Endodermal cell (in vitro differentiated cells): Measurements from ENCODE around the gene N4BP2. TPM values are rescaled to one million over a fixed set of nuclear protein-coding genes. Genes with fewer than 3 reads are reported as not detected.

Source experiments
- DNase-seq: peaks from one replicate; pipeline ENCODE4 v3.0.0-alpha.2; 2017
- H3K27ac ChIP-seq: 2 replicates; pipeline ENCODE4 v1.5.1; 2013; ENCODE audit warnings: mild to moderate bottlenecking, low read depth, low read length, moderate library complexity
- H3K27me3 ChIP-seq: 2 replicates; pipeline ENCODE4 v1.6.1; 2013; ENCODE audit warnings: mild to moderate bottlenecking, low read length, moderate library complexity; ENCODE audit not compliant: insufficient read depth, control insufficient read depth, poor library complexity, severe bottlenecking
- H3K36me3 ChIP-seq: 2 replicates; pipeline ENCODE4 v1.7.0; 2013; ENCODE audit warnings: mild to moderate bottlenecking, low read length, moderate library complexity; ENCODE audit not compliant: control insufficient read depth, insufficient read depth
- H3K4me1 ChIP-seq: one replicate; pipeline ENCODE4 v1.7.0; 2013; ENCODE audit warnings: low read length; ENCODE audit not compliant: control insufficient read depth, insufficient read depth
- H3K4me3 ChIP-seq: 2 replicates; pipeline ENCODE4 v1.5.1; 2013; ENCODE audit warnings: mild to moderate bottlenecking, low read length, moderate library complexity
- H3K9ac ChIP-seq: 2 replicates; pipeline ENCODE4 v1.6.1; 2013; ENCODE audit warnings: mild to moderate bottlenecking, low read length, moderate library complexity; ENCODE audit not compliant: poor library complexity, severe bottlenecking; ENCODE audit errors: extremely low read depth
- H3K9me3 ChIP-seq: 2 replicates; pipeline ENCODE4 v1.6.1; 2013; ENCODE audit warnings: mild to moderate bottlenecking, low read length, moderate library complexity; ENCODE audit not compliant: control insufficient read depth
- H3K27ac Mint-ChIP-seq: 2 replicates; pipeline ENCODE4 v1.8.0; 2020; ENCODE audit warnings: mixed read lengths
- H3K27me3 Mint-ChIP-seq: 2 replicates; pipeline ENCODE4 v1.8.0; 2021; ENCODE audit warnings: mild to moderate bottlenecking, mixed read lengths; ENCODE audit not compliant: insufficient read depth
- H3K36me3 Mint-ChIP-seq: 2 replicates; pipeline ENCODE4 v1.8.0; 2020; ENCODE audit warnings: low read depth, mixed read lengths
- H3K4me1 Mint-ChIP-seq: 2 replicates; pipeline ENCODE4 v1.8.0; 2020; ENCODE audit warnings: mixed read lengths
- H3K4me3 Mint-ChIP-seq: 2 replicates; pipeline ENCODE4 v1.8.0; 2020; ENCODE audit warnings: mild to moderate bottlenecking, moderate library complexity, mixed read lengths
- H3K9me3 Mint-ChIP-seq: 2 replicates; pipeline ENCODE4 v1.8.0; 2020; ENCODE audit warnings: mild to moderate bottlenecking, mixed read lengths
- CTCF ChIP-seq: fragments of 200-600 bp; sonication (generic); conservative IDR thresholded peaks from 2 replicates; pipeline ENCODE4 v1.5.0; 2021; ENCODE audit warnings: antibody characterized with exemption, mild to moderate bottlenecking
- WGBS, 2 experiments: methylation state at CpG; one replicate each; pipeline versions ENCODE4 v1.1.5 to v1.1.7; 2013; ENCODE audit warnings: missing lambda C conversion rate in 2 of 2, mixed read lengths in 1 of 2; ENCODE audit not compliant: insufficient coverage in 1 of 2, insufficient read length in 1 of 2; 5-methylcytosine and 5-hydroxymethylcytosine counted together
- total RNA-seq, 2 donors: library from RNA; stranded (reverse); fragmentation: NEBNext Ultra II Directional in 1 of 2; extraction: Animal tissue kit (Norgen Biotek cat#: 25700) in 1 of 2; gene quantifications; 2 replicates in 1 of 2; 3 replicates in 1 of 2; pipeline ENCODE4 v1.2.1, GENCODE V29; 2021

N4BP2 gene
- total RNA-seq, 2 donors from 2014 or later, result 37.1 to 44.0 TPM

GRCh38 chr4:40206426-40206825 is 149.8 kb downstream of the N4BP2 start:
- Mint-ChIP-seq H3K27me3 (no peaks in the 10 kb centered on the region), H3K27ac (no peak overlapping the region), H3K9me3 (no peaks in the 10 kb centered on the region), H3K4me1 (no peaks in the 10 kb centered on the region), H3K4me3 (no peak overlapping the region), H3K36me3 (no peaks in the 10 kb centered on the region)
- H3K27ac ChIP-seq, result no peak overlapping the region
- H3K4me3 ChIP-seq, result no peak overlapping the region
- no CpG with 5 or more reads among the region's 2 CpGs for WGBS, 2 experiments
- no peaks in the 10 kb centered on the region for H3K36me3 ChIP-seq
- H3K27me3 ChIP-seq, result no peaks in the 10 kb centered on the region
- H3K4me1 ChIP-seq, result no peaks in the 10 kb centered on the region
- no peak overlapping the region for H3K9ac ChIP-seq
- no peak for DNase-seq
- no peaks in the 10 kb centered on the region for H3K9me3 ChIP-seq
- no peak for TF ChIP-seq CTCF

Other genes starting within 250 kb of the N4BP2 start
- gene PDS5A, start 78.9 kb upstream of the N4BP2 start, total RNA-seq, result 10 to 100 TPM; 88.2 to 98.6 TPM
- gene RHOH, start 140.2 kb downstream of the N4BP2 start, total RNA-seq, result 1 to 10 TPM; 2.9 to 9.4 TPM